IPS-20b (cell line): ENCODE measurements around the gene MORN1.
"Not testable (repeated sequence)": the region's sequence is repeated elsewhere in the genome, so short reads cannot be mapped to it uniquely, and the experiment has no call there.

Experiments
- H3K27ac ChIP-seq: one replicate; pipeline ENCODE4 v1.5.1; 2013; ENCODE audit warnings: low read length
- H3K27me3 ChIP-seq: 2 replicates; pipeline ENCODE4 v1.6.1; 2013; ENCODE audit warnings: mild to moderate bottlenecking, low read length, inconsistent platforms; ENCODE audit not compliant: insufficient read depth
- H3K36me3 ChIP-seq: 2 replicates; pipeline ENCODE4 v1.6.1; 2013; ENCODE audit warnings: low read depth, mild to moderate bottlenecking, inconsistent platforms, low read length, moderate library complexity; ENCODE audit not compliant: insufficient read depth
- H3K4me1 ChIP-seq: 2 replicates; pipeline ENCODE4 v1.6.1; 2013; ENCODE audit warnings: mild to moderate bottlenecking, control low read depth, inconsistent platforms, low read length, moderate library complexity; ENCODE audit not compliant: insufficient read depth
- H3K4me3 ChIP-seq: 2 replicates; pipeline ENCODE4 v1.5.1; 2013; ENCODE audit warnings: mild to moderate bottlenecking, low read length, inconsistent platforms
- H3K9ac ChIP-seq: 2 replicates; pipeline ENCODE4 v1.6.1; 2013; ENCODE audit warnings: low read depth, mild to moderate bottlenecking, inconsistent platforms, low read length, moderate library complexity
- H3K9me3 ChIP-seq: 2 replicates; pipeline ENCODE4 v1.6.1; 2013; ENCODE audit warnings: mild to moderate bottlenecking, low read depth, low read length, inconsistent platforms; ENCODE audit not compliant: insufficient read depth

Gene MORN1

GRCh38 chr1:2340918-2341254 lies 50.5 kb downstream of the MORN1 start:
- H3K9ac ChIP-seq = no peak overlapping the region
- no peaks in the 10 kb centered on the region for H3K27me3 ChIP-seq
- no peaks in the 10 kb centered on the region for H3K4me1 ChIP-seq

GRCh38 chr1:2340086-2340917 lies 51.1 kb downstream of the MORN1 start:
- Histone ChIP-seq H3K36me3 (no peaks in the 10 kb centered on the region), H3K4me1 (no peaks in the 10 kb centered on the region), H3K9ac (no peak overlapping the region), H3K27me3 (no peaks in the 10 kb centered on the region), H3K9me3 (no peaks in the 10 kb centered on the region), H3K4me3 (no peak overlapping the region), H3K27ac (no peak overlapping the region)

More at GRCh38 chr1:2340918-2341254, 50.5 kb downstream of the MORN1 start:
- Histone ChIP-seq H3K4me3 (no peak overlapping the region), H3K27ac (no peak overlapping the region), H3K36me3 (no peaks in the 10 kb centered on the region), H3K9me3 (no peaks in the 10 kb centered on the region)

- no peak overlapping the region for H3K4me3 ChIP-seq
- H3K9ac ChIP-seq = no peak overlapping the region
- H3K4me1 ChIP-seq = no peaks in the 10 kb centered on the region
- no peaks in the 10 kb centered on the region for H3K27me3 ChIP-seq
- H3K36me3 ChIP-seq = no peaks in the 10 kb centered on the region
- H3K9me3 ChIP-seq = no peaks in the 10 kb centered on the region
- H3K27ac ChIP-seq = no peak overlapping the region
Observed at GRCh38 chr1:2339206-2340085, 51.9 kb downstream of the MORN1 start.

- H3K4me1 ChIP-seq = no peaks in the 10 kb centered on the region
- no peak overlapping the region for H3K4me3 ChIP-seq
- no peaks in the 10 kb centered on the region for H3K36me3 ChIP-seq
- no peaks in the 10 kb centered on the region for H3K27me3 ChIP-seq
- no peak overlapping the region for H3K9ac ChIP-seq
- H3K9me3 ChIP-seq = no peaks in the 10 kb centered on the region
- H3K27ac ChIP-seq = no peak overlapping the region
Observed at GRCh38 chr1:2337501-2337900, 53.9 kb downstream of the MORN1 start.

GRCh38 chr1:2337081-2337480 lies 54.3 kb downstream of the MORN1 start:
- H3K4me3 ChIP-seq = no peak overlapping the region
- H3K9me3 ChIP-seq = no peaks in the 10 kb centered on the region
- H3K27me3 ChIP-seq = no peaks in the 10 kb centered on the region
- no peak overlapping the region for H3K27ac ChIP-seq
- no peaks in the 10 kb centered on the region for H3K36me3 ChIP-seq
- H3K4me1 ChIP-seq = no peaks in the 10 kb centered on the region
- no peak overlapping the region for H3K9ac ChIP-seq

- Histone ChIP-seq H3K36me3 (no peaks in the 10 kb centered on the region), H3K9ac (no peak overlapping the region), H3K4me3 (no peak overlapping the region), H3K27me3 (no peaks in the 10 kb centered on the region), H3K9me3 (no peaks in the 10 kb centered on the region), H3K4me1 (no peaks in the 10 kb centered on the region), H3K27ac (no peak overlapping the region)
Observed at GRCh38 chr1:2336499-2336898, 54.9 kb downstream of the MORN1 start.

- no peak overlapping the region for H3K9ac ChIP-seq
- no peaks in the 10 kb centered on the region for H3K27me3 ChIP-seq
- no peaks in the 10 kb centered on the region for H3K4me1 ChIP-seq
- H3K27ac ChIP-seq = no peak overlapping the region
- no peaks in the 10 kb centered on the region for H3K9me3 ChIP-seq
- H3K36me3 ChIP-seq = no peaks in the 10 kb centered on the region
- H3K4me3 ChIP-seq = no peak overlapping the region
Observed at GRCh38 chr1:2335721-2336455, 55.5 kb downstream of the MORN1 start.

GRCh38 chr1:2334883-2335534 lies 56.3 kb downstream of the MORN1 start:
- Histone ChIP-seq H3K4me3 (no peak overlapping the region), H3K9me3 (no peaks in the 10 kb centered on the region), H3K9ac (no peak overlapping the region), H3K27ac (no peak overlapping the region), H3K36me3 (no peaks in the 10 kb centered on the region), H3K27me3 (no peaks in the 10 kb centered on the region), H3K4me1 (no peaks in the 10 kb centered on the region)

GRCh38 chr1:2334366-2334765 lies 57.0 kb downstream of the MORN1 start:
- Histone ChIP-seq H3K9me3 (no peaks in the 10 kb centered on the region), H3K4me1 (no peaks in the 10 kb centered on the region), H3K36me3 (no peaks in the 10 kb centered on the region), H3K27me3 (no peaks in the 10 kb centered on the region), H3K27ac (no peak overlapping the region), H3K4me3 (no peak overlapping the region), H3K9ac (no peak overlapping the region)

GRCh38 chr1:2331580-2331979 lies 59.8 kb downstream of the MORN1 start:
- not testable (repeated sequence) for H3K36me3 ChIP-seq, H3K9ac ChIP-seq, H3K4me1 ChIP-seq, H3K4me3 ChIP-seq, H3K27me3 ChIP-seq, H3K9me3 ChIP-seq, H3K27ac ChIP-seq

GRCh38 chr1:2331200-2331544 lies 60.2 kb downstream of the MORN1 start:
- no peak overlapping the region for H3K9ac ChIP-seq
- H3K4me1 ChIP-seq = no peaks in the 10 kb centered on the region
- no peaks in the 10 kb centered on the region for H3K27me3 ChIP-seq
- no peaks in the 10 kb centered on the region for H3K36me3 ChIP-seq
- H3K27ac ChIP-seq = no peak overlapping the region
- no peaks in the 10 kb centered on the region for H3K9me3 ChIP-seq
- H3K4me3 ChIP-seq = no peak overlapping the region
